Keratinocyte (primary cell): ENCODE measurements around the gene CD274. TPM values are rescaled to one million over a fixed set of nuclear protein-coding genes. Genes with fewer than 3 reads are reported as not detected.

Source experiments
- DNase-seq: peaks from one replicate; pipeline ENCODE4 v3.0.0-alpha.2; 2011; ENCODE audit warnings: low read depth, missing footprints, low spot score
- FAIRE-seq: peaks from 2 replicates; lab custom pipeline; 2011; peaks lifted over from hg19 to GRCh38; lab: Jason Lieb, UNC
- H2AFZ ChIP-seq: 2 replicates; pipeline ENCODE4 v1.6.0; 2012; ENCODE audit warnings: low read length, control low read depth, inconsistent platforms; ENCODE audit not compliant: control insufficient read depth
- H3K27ac ChIP-seq: 2 replicates; pipeline ENCODE4 v1.5.1; 2011; ENCODE audit warnings: low read length; ENCODE audit not compliant: control insufficient read depth, insufficient read depth
- H3K27me3 ChIP-seq: 3 replicates; pipeline ENCODE4 v1.6.0; 2011; ENCODE audit warnings: low read length; ENCODE audit not compliant: control insufficient read depth, insufficient read depth; ENCODE audit errors: extremely low read depth
- H3K36me3 ChIP-seq, 2 experiments: 2 replicates in 1 of 2; 3 replicates in 1 of 2; pipeline ENCODE4 v1.5.1; 2011; ENCODE audit warnings: low read length in 2 of 2, mild to moderate bottlenecking in 1 of 2; ENCODE audit not compliant: control insufficient read depth in 2 of 2, insufficient read depth in 2 of 2; ENCODE audit errors: extremely low read depth in 1 of 2
- H3K4me1 ChIP-seq: 3 replicates; pipeline ENCODE4 v1.5.1; 2011; ENCODE audit warnings: low read length; ENCODE audit not compliant: control insufficient read depth, insufficient read depth; ENCODE audit errors: extremely low read depth
- H3K4me2 ChIP-seq: 3 replicates; pipeline ENCODE4 v1.6.0; 2011; ENCODE audit warnings: low read depth, low read length; ENCODE audit not compliant: control insufficient read depth, insufficient read depth; ENCODE audit errors: extremely low read depth
- H3K4me3 ChIP-seq, 3 experiments: fragments of 200-600 bp in 1 of 3; sonication (generic) in 1 of 3; 2 replicates in 2 of 3; 3 replicates in 1 of 3; pipeline ENCODE4 v1.5.1; 2011 to 2016; ENCODE audit warnings: low read length in 3 of 3, mild to moderate bottlenecking in 3 of 3, control low read depth in 2 of 3, inconsistent platforms in 1 of 3, low read depth in 1 of 3, mixed read lengths in 1 of 3, mixed run types in 1 of 3, moderate library complexity in 1 of 3; ENCODE audit not compliant: control insufficient read depth in 2 of 3, insufficient read depth in 2 of 3; ENCODE audit errors: extremely low read depth in 1 of 3
- H3K79me2 ChIP-seq: 2 replicates; pipeline ENCODE4 v1.6.0; 2012; ENCODE audit warnings: low read length; ENCODE audit not compliant: control insufficient read depth, insufficient read depth
- H3K9ac ChIP-seq: 3 replicates; pipeline ENCODE4 v1.6.0; 2011; ENCODE audit warnings: low read length; ENCODE audit not compliant: control insufficient read depth, insufficient read depth; ENCODE audit errors: extremely low read depth
- H3K9me1 ChIP-seq: 3 replicates; pipeline ENCODE4 v1.6.0; 2011; ENCODE audit warnings: low read length; ENCODE audit not compliant: control insufficient read depth, insufficient read depth; ENCODE audit errors: extremely low read depth
- H3K9me3 ChIP-seq: 2 replicates; pipeline ENCODE4 v1.5.1; 2012; ENCODE audit warnings: low read depth, low read length; ENCODE audit not compliant: control insufficient read depth
- H4K20me1 ChIP-seq: 3 replicates; pipeline ENCODE4 v1.6.0; 2011; ENCODE audit warnings: low read length; ENCODE audit not compliant: control insufficient read depth, insufficient read depth; ENCODE audit errors: extremely low read depth
- CTCF ChIP-seq, 3 experiments: IDR thresholded peaks in 1 of 3; conservative IDR thresholded peaks in 1 of 3; optimal IDR thresholded peaks in 1 of 3; 2 replicates in 2 of 3; 3 replicates in 1 of 3; pipeline versions ENCODE3 to v1.5.1; 2011; ENCODE audit warnings: low read length in 3 of 3, mild to moderate bottlenecking in 3 of 3, moderate library complexity in 2 of 3, control low read depth in 1 of 3, inconsistent platforms in 1 of 3; ENCODE audit not compliant: insufficient read depth in 2 of 3; ENCODE audit errors: extremely low read depth in 1 of 3
- EZH2 ChIP-seq: IDR thresholded peaks from one replicate; pipeline ENCODE4 v1.6.1; 2012; ENCODE audit warnings: inconsistent platforms, mild to moderate bottlenecking, low read length, moderate library complexity
- dilution Hi-C: fragments of 300-500 bp; cut with MboI; formaldehyde crosslinking; loops from one replicate; pipeline ENCODE4 v1.7.0; 2020; ENCODE audit warnings: low sequenced_read_pairs; ENCODE audit not compliant: extremely low pct_ligation_motif_present
- polyA plus RNA-seq, 5 experiments: library from polyadenylated mRNA; depleted of rRNA in 3 of 5; stranded (reverse) in 3 of 5; stranded (forward) in 1 of 5; unstranded in 1 of 5; fragments of >200 nt; gene quantifications; 1 replicate in 1 of 5; 2 replicates in 3 of 5; 3 replicates in 1 of 5; pipeline versions ENCODE4 v1.2.1 to v1.2.3, GENCODE V29; 2011 to 2012; ENCODE audit warnings: missing spikeins in 2 of 5, low read depth in 1 of 5, low replicate concordance in 1 of 5

Gene CD274
- polyA plus RNA-seq, 1 donor (not counting 4 experiments of a cell fraction or from before 2014, with no cell fraction given): 36.3 TPM

- DNase-seq (no peak), FAIRE-seq (no peak)
- peaks cover 1 to 6% of the 10 kb centered on the region in 2 experiments for H3K36me3 ChIP-seq
- dilution Hi-C loops: no loop called here
- no peaks in the 10 kb centered on the region for H3K27me3 ChIP-seq
- H3K4me1 ChIP-seq: no peaks in the 10 kb centered on the region
- H3K27ac ChIP-seq: no peak overlapping the region
- no peak overlapping the region for H2AFZ ChIP-seq
- H3K9me1 ChIP-seq: no peaks in the 10 kb centered on the region
- H3K9me3 ChIP-seq: no peaks in the 10 kb centered on the region
- H3K9ac ChIP-seq: no peak overlapping the region
- H3K79me2 ChIP-seq: no peaks in the 10 kb centered on the region
- H4K20me1 ChIP-seq: no peaks in the 10 kb centered on the region
- TF ChIP-seq CTCF (optimal IDR thresholded peaks at IDR 0.05 in 1 of 3, IDR thresholded peaks at IDR 0.05 in 1 of 3, conservative IDR thresholded peaks at IDR 0.05 in 1 of 3; ENCODE audit: extremely low read depth in 1 of 3, insufficient read depth in 2 of 3, low read length in 3 of 3) (no peak), EZH2 (no peak)
- no peak overlapping the region for H3K4me2 ChIP-seq
- H3K4me3 ChIP-seq: no peak overlapping the region
Observed at GRCh38 chr9:5428172-5428571, 22.2 kb upstream of the CD274 start.

GRCh38 chr9:5428794-5429528, 21.4 kb upstream of the CD274 start:
- H3K9me1 ChIP-seq: no peaks in the 10 kb centered on the region
- H3K9ac ChIP-seq: no peak overlapping the region
- dilution Hi-C loops: no loop called here
- H3K36me3 ChIP-seq: peaks cover 1 to 6% of the 10 kb centered on the region in 2 experiments
- no peaks in the 10 kb centered on the region for H3K27me3 ChIP-seq
- no peak overlapping the region for H3K4me2 ChIP-seq
- H3K27ac ChIP-seq: no peak overlapping the region
- H4K20me1 ChIP-seq: no peaks in the 10 kb centered on the region
- H3K4me3 ChIP-seq: no peak overlapping the region
- FAIRE-seq: no peak
- H3K4me1 ChIP-seq: no peaks in the 10 kb centered on the region
- no peak for DNase-seq
- no peak overlapping the region for H2AFZ ChIP-seq
- no peaks in the 10 kb centered on the region for H3K79me2 ChIP-seq
- TF ChIP-seq CTCF (optimal IDR thresholded peaks at IDR 0.05 in 1 of 3, IDR thresholded peaks at IDR 0.05 in 1 of 3, conservative IDR thresholded peaks at IDR 0.05 in 1 of 3; ENCODE audit: extremely low read depth in 1 of 3, insufficient read depth in 2 of 3, low read length in 3 of 3): no peak
- TF ChIP-seq EZH2: no peak
- H3K9me3 ChIP-seq: no peaks in the 10 kb centered on the region
